Liver (tissue), 9 donors: ENCODE data around the gene NBAS. TPM values are rescaled to one million over a fixed set of nuclear protein-coding genes. Genes with fewer than 3 reads are reported as not detected.

Source experiments
- DNase-seq: peaks from one replicate; pipeline ENCODE4 v3.0.0-alpha.2; 2017; ENCODE audit warnings: low spot score
- H3K27ac ChIP-seq, 2 donors: one replicate each; pipeline ENCODE4 v1.7.0; 2013; ENCODE audit warnings: inconsistent platforms in 2 of 2, low read length in 2 of 2, control low read depth in 1 of 2, low read depth in 1 of 2, mild to moderate bottlenecking in 1 of 2
- H3K27me3 ChIP-seq, 4 donors: one replicate each; pipeline versions ENCODE4 v1.6.1 to v1.7.0; 2013; ENCODE audit warnings: low read length in 3 of 4, inconsistent platforms in 1 of 4, mild to moderate bottlenecking in 1 of 4, moderate library complexity in 1 of 4; ENCODE audit not compliant: control insufficient read depth in 4 of 4, insufficient read depth in 4 of 4
- H3K36me3 ChIP-seq, 4 donors: one replicate each; pipeline versions ENCODE4 v1.6.1 to v1.7.0; 2013; ENCODE audit warnings: low read length in 3 of 4, mild to moderate bottlenecking in 3 of 4, low read depth in 1 of 4, moderate library complexity in 1 of 4; ENCODE audit not compliant: control insufficient read depth in 4 of 4, insufficient read depth in 3 of 4
- H3K4me1 ChIP-seq, 4 donors: one replicate each; pipeline versions ENCODE4 v1.6.1 to v1.7.0; 2013; ENCODE audit warnings: low read length in 3 of 4, mild to moderate bottlenecking in 3 of 4, moderate library complexity in 1 of 4; ENCODE audit not compliant: control insufficient read depth in 4 of 4, insufficient read depth in 4 of 4
- H3K4me3 ChIP-seq, 3 donors: one replicate each; pipeline versions ENCODE4 v1.6.1 to v1.7.0; 2013; ENCODE audit warnings: low read length in 3 of 3, control low read depth in 1 of 3, low read depth in 1 of 3, mild to moderate bottlenecking in 1 of 3
- H3K9ac ChIP-seq, 2 donors: one replicate each; pipeline ENCODE4 v1.7.0; 2013; ENCODE audit warnings: low read length in 2 of 2, mild to moderate bottlenecking in 2 of 2, moderate library complexity in 2 of 2, control low read depth in 1 of 2, low read depth in 1 of 2
- H3K9me3 ChIP-seq, 4 donors: one replicate each; pipeline versions ENCODE4 v1.6.1 to v1.7.0; 2013; ENCODE audit warnings: low read length in 3 of 4; ENCODE audit not compliant: control insufficient read depth in 4 of 4
- ATF3 ChIP-seq: IDR thresholded peaks from 2 replicates; pipeline ENCODE4 v1.6.1; 2016; ENCODE audit warnings: antibody characterized with exemption
- CTCF ChIP-seq: fragments of 150-350 bp; IDR thresholded peaks from 2 replicates; pipeline ENCODE4 v1.5.1; 2017; ENCODE audit warnings: improper control_type of control experiment, low read depth, low read length; ENCODE audit not compliant: missing input control
- EGR1 ChIP-seq, 2 donors: IDR thresholded peaks; 2 replicates each; pipeline ENCODE4 v1.6.1; 2016 to 2018; ENCODE audit warnings: antibody characterized with exemption in 2 of 2, low read depth in 2 of 2
- FOXA1 ChIP-seq: IDR thresholded peaks from 2 replicates; pipeline ENCODE4 v1.6.1; 2016; ENCODE audit warnings: antibody characterized with exemption
- FOXA2 ChIP-seq: IDR thresholded peaks from 2 replicates; pipeline ENCODE4 v1.6.1; 2016; ENCODE audit warnings: antibody characterized with exemption
- GABPA ChIP-seq, 2 donors: IDR thresholded peaks in 1 of 2; conservative IDR thresholded peaks in 1 of 2; 2 replicates each; pipeline ENCODE4 v1.6.1; 2016; ENCODE audit warnings: antibody characterized with exemption in 2 of 2, mild to moderate bottlenecking in 1 of 2, moderate library complexity in 1 of 2
- HNF4A ChIP-seq, 2 donors: conservative IDR thresholded peaks; 2 replicates each; pipeline ENCODE4 v1.6.1; 2016; ENCODE audit warnings: antibody characterized with exemption in 2 of 2, mild to moderate bottlenecking in 2 of 2
- HNF4G ChIP-seq: IDR thresholded peaks from 2 replicates; pipeline ENCODE4 v1.6.1; 2016; ENCODE audit warnings: antibody characterized with exemption
- JUND ChIP-seq, 2 donors: IDR thresholded peaks; 2 replicates each; pipeline ENCODE4 v1.6.1; 2016; ENCODE audit warnings: antibody characterized with exemption in 2 of 2
- MAX ChIP-seq: IDR thresholded peaks from 2 replicates; pipeline ENCODE4 v1.6.1; 2016; ENCODE audit warnings: antibody characterized with exemption
- NR2F2 ChIP-seq: IDR thresholded peaks from 2 replicates; pipeline ENCODE4 v1.6.1; 2016; ENCODE audit warnings: antibody characterized with exemption
- RAD21 ChIP-seq, 2 donors: IDR thresholded peaks; 2 replicates each; pipeline ENCODE4 v1.6.1; 2016; ENCODE audit warnings: antibody characterized with exemption in 2 of 2, mild to moderate bottlenecking in 2 of 2
- REST ChIP-seq: IDR thresholded peaks from 2 replicates; pipeline ENCODE4 v1.6.1; 2016; ENCODE audit warnings: antibody characterized with exemption, mild to moderate bottlenecking
- RXRA ChIP-seq, 2 donors: IDR thresholded peaks; 2 replicates each; pipeline ENCODE4 v1.6.1; 2017 to 2018; ENCODE audit warnings: antibody characterized with exemption in 2 of 2, mild to moderate bottlenecking in 1 of 2
- TAF1 ChIP-seq: conservative IDR thresholded peaks from 2 replicates; pipeline ENCODE4 v1.6.1; 2016; ENCODE audit warnings: antibody characterized with exemption, mild to moderate bottlenecking
- YY1 ChIP-seq: IDR thresholded peaks from 2 replicates; pipeline ENCODE4 v1.6.1; 2016; ENCODE audit warnings: antibody characterized with exemption, mild to moderate bottlenecking
- ZBTB33 ChIP-seq: IDR thresholded peaks from 2 replicates; pipeline ENCODE4 v1.6.1; 2016; ENCODE audit warnings: antibody characterized with exemption
- WGBS: extraction: QIAGEN DNeasy Blood & Tissue Kit; methylation state at CpG from one replicate; pipeline ENCODE4 v1.1.7; 2013; 5-methylcytosine and 5-hydroxymethylcytosine counted together
- polyA plus RNA-seq, 2 donors: library from polyadenylated mRNA; stranded (reverse) in 1 of 2; unstranded in 1 of 2; fragments of 200-250 nt in 1 of 2; fragments of >200 nt in 1 of 2; fragmentation: Nextera tagmentation in 1 of 2; extraction: Ambion mirVana in 1 of 2; gene quantifications; one replicate each; pipeline versions ENCODE4 v1.2.1 to v1.2.3, GENCODE V29; 2013 to 2015
- total RNA-seq, 2 donors: library from RNA; depleted of rRNA; stranded (reverse); fragments of >200 nt; gene quantifications; one replicate each; pipeline ENCODE4 v1.2.3, GENCODE V29; 2014
- donor health status: healthy.
- donor health status: healthy.
- donor health status: healthy.
- donor health status: healthy.
- donor health status: healthy.

NBAS gene
- total and polyA plus RNA-seq, 4 donors = 10.5 to 40.0 (median 18.9) TPM

- H3K27ac ChIP-seq = no peak overlapping the region
- H3K9me3 ChIP-seq = no peaks in the 10 kb centered on the region
- no peak for DNase-seq
- TF ChIP-seq HNF4G (no peak), ZBTB33 (no peak), EGR1 (IDR thresholded peaks at IDR 0.05; ENCODE audit: low read depth in 2 of 2) (no peak), RAD21 (IDR thresholded peaks at IDR 0.05) (no peak), JUND (IDR thresholded peaks at IDR 0.05) (no peak), FOXA1 (no peak), NR2F2 (no peak), FOXA2 (no peak)
- H3K4me1 ChIP-seq = peaks cover 0 to 4% (median 0%) of the 10 kb centered on the region in 4 donors
- H3K9ac ChIP-seq = no peak overlapping the region
- 62% methylated on average over 11 of the region's 11 CpGs for WGBS
- H3K4me3 ChIP-seq = no peak overlapping the region
- H3K36me3 ChIP-seq = peaks cover 0 to 7% (median 3%) of the 10 kb centered on the region in 4 donors
- H3K27me3 ChIP-seq = no peaks in the 10 kb centered on the region
These were observed 390.9 kb downstream of the NBAS start for GRCh38 chr2:15170070-15170775.

- Histone ChIP-seq H3K36me3 (peaks cover 0 to 7% (median 3%) of the 10 kb centered on the region in 4 donors), H3K4me3 (no peak overlapping the region), H3K4me1 (peaks cover 0 to 4% (median 0%) of the 10 kb centered on the region in 4 donors), H3K9ac (no peak overlapping the region), H3K27me3 (no peaks in the 10 kb centered on the region), H3K27ac (no peak overlapping the region), H3K9me3 (no peaks in the 10 kb centered on the region)
- TF ChIP-seq JUND (IDR thresholded peaks at IDR 0.05) (no peak), CTCF (no peak), HNF4G (no peak), TAF1 (no peak), RAD21 (IDR thresholded peaks at IDR 0.05) (no peak), ZBTB33 (no peak), FOXA2 (no peak), REST (no peak), RXRA (IDR thresholded peaks at IDR 0.05) (no peak), NR2F2 (no peak), EGR1 (IDR thresholded peaks at IDR 0.05; ENCODE audit: low read depth in 2 of 2) (no peak), HNF4A (conservative IDR thresholded peaks at IDR 0.05) (no peak), ATF3 (no peak), YY1 (no peak), GABPA (IDR thresholded peaks at IDR 0.05 in 1 of 2, conservative IDR thresholded peaks at IDR 0.05 in 1 of 2) (no peak), FOXA1 (no peak), MAX (no peak)
- 91% methylated on average over 9 of the region's 9 CpGs for WGBS
- DNase-seq = no peak
These were observed 391.6 kb downstream of the NBAS start for GRCh38 chr2:15169326-15170069.
